Measurements from ENCODE around the gene CHRM3.

CHRM3 gene

DNA sequence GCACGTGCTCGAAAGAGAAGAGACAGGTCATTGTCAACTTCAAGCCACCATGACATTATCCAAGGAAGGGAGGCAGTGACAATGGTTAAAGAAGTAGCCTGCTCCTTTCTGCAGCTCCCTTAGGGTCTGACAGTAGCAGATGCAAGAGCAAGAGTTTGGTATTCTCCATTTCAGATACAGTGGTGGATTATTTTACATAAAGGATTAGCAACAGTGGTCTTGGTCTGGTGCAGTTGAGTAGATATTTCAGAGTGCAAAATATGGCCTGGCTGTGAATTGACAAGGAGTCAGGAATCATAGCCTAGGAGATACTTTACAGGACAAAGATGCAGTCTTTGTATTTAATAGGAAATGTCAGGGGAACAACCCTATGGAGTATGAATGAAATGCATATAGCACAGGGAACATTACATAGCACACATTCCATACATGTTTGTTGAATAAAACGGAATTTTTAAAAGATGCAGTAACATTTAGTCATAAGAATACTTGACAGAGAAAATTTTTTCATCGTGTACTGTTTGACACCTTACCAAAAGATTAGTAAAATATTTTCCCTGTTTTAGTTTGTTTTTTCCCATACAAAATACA is 41.8 kb downstream of the CHRM3 start:
- Histone ChIP-seq H3K4me1 (peaks cover 16% of the 10 kb centered on the region), H3K4me3 (ENCODE audit: low read depth, low read length) (no peak overlapping the region), H3K36me3 (no peaks in the 10 kb centered on the region), H3K9me3 (no peaks in the 10 kb centered on the region), H3K27me3 (no peaks in the 10 kb centered on the region)
- DNase-seq = no peak
- TF ChIP-seq, protein P1, sequence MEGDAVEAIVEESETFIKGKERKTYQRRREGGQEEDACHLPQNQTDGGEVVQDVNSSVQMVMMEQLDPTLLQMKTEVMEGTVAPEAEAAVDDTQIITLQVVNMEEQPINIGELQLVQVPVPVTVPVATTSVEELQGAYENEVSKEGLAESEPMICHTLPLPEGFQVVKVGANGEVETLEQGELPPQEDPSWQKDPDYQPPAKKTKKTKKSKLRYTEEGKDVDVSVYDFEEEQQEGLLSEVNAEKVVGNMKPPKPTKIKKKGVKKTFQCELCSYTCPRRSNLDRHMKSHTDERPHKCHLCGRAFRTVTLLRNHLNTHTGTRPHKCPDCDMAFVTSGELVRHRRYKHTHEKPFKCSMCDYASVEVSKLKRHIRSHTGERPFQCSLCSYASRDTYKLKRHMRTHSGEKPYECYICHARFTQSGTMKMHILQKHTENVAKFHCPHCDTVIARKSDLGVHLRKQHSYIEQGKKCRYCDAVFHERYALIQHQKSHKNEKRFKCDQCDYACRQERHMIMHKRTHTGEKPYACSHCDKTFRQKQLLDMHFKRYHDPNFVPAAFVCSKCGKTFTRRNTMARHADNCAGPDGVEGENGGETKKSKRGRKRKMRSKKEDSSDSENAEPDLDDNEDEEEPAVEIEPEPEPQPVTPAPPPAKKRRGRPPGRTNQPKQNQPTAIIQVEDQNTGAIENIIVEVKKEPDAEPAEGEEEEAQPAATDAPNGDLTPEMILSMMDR (IDR thresholded peaks at IDR 0.05; ENCODE audit: low read depth, low read length) = no peak

DNA sequence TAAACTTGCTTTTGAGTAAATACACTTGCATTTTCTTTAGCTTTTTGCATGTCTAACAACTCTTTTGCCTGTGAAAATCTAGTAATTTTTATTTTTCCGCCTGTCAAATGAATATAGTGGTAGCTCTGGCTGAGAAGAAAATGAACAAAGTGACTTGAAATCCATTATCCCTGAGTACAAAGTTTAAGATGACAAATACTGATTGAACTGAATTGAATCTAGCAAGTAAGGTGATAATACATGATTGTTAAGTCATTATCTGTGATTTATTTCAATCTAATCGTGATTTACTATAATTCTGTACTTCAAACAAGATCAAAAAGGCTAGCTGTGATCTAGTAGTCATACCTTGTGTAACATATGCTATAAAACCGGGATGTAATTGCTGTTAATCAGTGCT is 42.8 kb downstream of the CHRM3 start:
- no peak for DNase-seq
- TF ChIP-seq, protein P1 (IDR thresholded peaks at IDR 0.05; ENCODE audit: low read depth, low read length) = no peak

DNA sequence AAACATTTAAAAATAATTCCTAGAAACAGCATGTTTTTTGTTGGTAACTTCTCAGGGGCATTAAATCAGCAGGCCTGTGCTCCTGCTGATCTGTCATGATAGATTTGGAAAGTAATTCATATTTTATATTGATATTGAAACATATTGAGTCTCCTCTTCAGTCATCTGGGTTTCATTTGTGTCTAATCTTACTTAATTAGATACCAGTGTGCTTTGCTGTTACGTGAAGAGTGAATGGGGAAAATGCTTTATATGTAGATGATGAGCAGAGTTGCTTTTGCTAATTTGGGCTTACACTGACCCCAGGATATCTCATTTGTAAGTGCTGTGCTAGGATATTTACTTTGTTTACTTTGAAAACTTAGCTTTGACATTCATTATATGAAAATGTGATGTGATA is 45.9 kb downstream of the CHRM3 start:
- TF ChIP-seq, protein P1 (IDR thresholded peaks at IDR 0.05; ENCODE audit: low read depth, low read length) = no peak
- no peaks in the 10 kb centered on the region for H3K9me3 ChIP-seq
- DNase-seq = no peak
- H3K36me3 ChIP-seq = no peaks in the 10 kb centered on the region
- H3K4me1 ChIP-seq = peaks cover 16% of the 10 kb centered on the region
- 0 out of 2 replicates have a peak overlapping the region, but pooled peaks have one; percentile 3 for H3K4me3 ChIP-seq (ENCODE audit: low read depth, low read length)
- H3K27me3 ChIP-seq = no peaks in the 10 kb centered on the region

More for the DNA sequence above, 42.8 kb downstream of the CHRM3 start:
- Histone ChIP-seq H3K9me3 (no peaks in the 10 kb centered on the region), H3K36me3 (no peaks in the 10 kb centered on the region), H3K4me1 (peaks cover 16% of the 10 kb centered on the region), H3K4me3 (ENCODE audit: low read depth, low read length) (no peak overlapping the region), H3K27me3 (no peaks in the 10 kb centered on the region)

DNA sequence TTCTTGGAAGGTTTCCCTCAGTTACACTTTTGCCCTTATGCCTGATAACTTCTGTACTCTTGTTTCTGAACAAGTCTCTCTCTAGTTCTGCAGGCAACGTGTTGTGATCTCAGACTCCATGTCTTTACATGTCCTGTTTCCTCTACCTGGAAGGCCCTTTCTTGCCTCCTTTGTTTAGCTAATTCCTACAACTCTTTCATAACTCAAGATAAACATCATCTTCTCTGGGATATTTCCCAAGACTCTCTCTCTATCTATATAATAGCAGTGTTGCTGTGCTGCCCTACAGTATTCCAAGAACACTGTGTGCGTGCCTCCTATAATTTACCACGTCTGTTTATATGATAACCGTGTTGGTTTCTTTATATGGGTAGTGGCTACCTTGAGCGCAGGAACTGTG is 47.8 kb downstream of the CHRM3 start:
- H3K27me3 ChIP-seq = no peaks in the 10 kb centered on the region
- no peaks in the 10 kb centered on the region for H3K9me3 ChIP-seq
- no peak overlapping the region for H3K4me3 ChIP-seq (ENCODE audit: low read depth, low read length)
- peaks cover 16% of the 10 kb centered on the region for H3K4me1 ChIP-seq
- no peak for DNase-seq
- TF ChIP-seq, protein P1 (IDR thresholded peaks at IDR 0.05; ENCODE audit: low read depth, low read length) = no peak
- no peaks in the 10 kb centered on the region for H3K36me3 ChIP-seq

Data from BE2C (cell line).